Breast epithelium (tissue), 4 donors: ENCODE data around the gene ARHGEF4. TPM values are rescaled to one million over a fixed set of nuclear protein-coding genes. Genes with fewer than 3 reads are reported as not detected.

Experiments used
- DNase-seq, 2 donors: peaks; one replicate each; pipeline ENCODE4 v3.0.0-alpha.2; 2019; ENCODE audit warnings: low spot score in 2 of 2
- H3K27ac ChIP-seq, 2 donors: fragments of 200-600 bp; sonication (generic) in 1 of 2; one replicate each; pipeline ENCODE4 v1.5.1; 2016 to 2019; ENCODE audit warnings: mild to moderate bottlenecking in 1 of 2
- H3K27me3 ChIP-seq, 2 donors: fragments of 200-600 bp; sonication (generic) in 1 of 2; one replicate each; pipeline versions ENCODE4 v1.5.1 to v1.6.0; 2017 to 2019; ENCODE audit warnings: control low read depth in 1 of 2, mild to moderate bottlenecking in 1 of 2
- H3K36me3 ChIP-seq: fragments of 200-600 bp; one replicate; pipeline ENCODE4 v1.5.1; 2019
- H3K4me1 ChIP-seq, 2 donors: fragments of 200-600 bp; sonication (generic); one replicate each; pipeline ENCODE4 v1.5.1; 2016 to 2019; ENCODE audit warnings: control low read depth in 1 of 2
- H3K4me3 ChIP-seq, 3 donors: fragments of 200-600 bp; sonication (generic); 1 replicate in 2 of 3; 2 replicates in 1 of 3; pipeline ENCODE4 v1.5.1; 2016 to 2019; ENCODE audit warnings: mild to moderate bottlenecking in 3 of 3, moderate library complexity in 2 of 3
- H3K9me3 ChIP-seq, 2 donors: fragments of 200-600 bp; sonication (generic) in 1 of 2; one replicate each; pipeline ENCODE4 v1.5.1; 2016 to 2019; ENCODE audit warnings: control low read depth in 1 of 2
- POLR2A ChIP-seq: fragments of 450-650 bp; IDR thresholded peaks from one replicate; pipeline ENCODE4 v1.6.1; 2016; ENCODE audit warnings: antibody characterized with exemption, mild to moderate bottlenecking, moderate library complexity
- POLR2AphosphoS5 ChIP-seq, 3 donors: sonication (generic); formaldehyde crosslinking; IDR thresholded peaks; one replicate each; pipeline ENCODE4 v1.6.1; 2017; ENCODE audit warnings: antibody characterized with exemption in 3 of 3
- intact Hi-C: fragments of 100-400 bp; cut with DNase I; formaldehyde crosslinking; loops from one replicate; pipeline ENCODE4 v1.15.1; 2023; ENCODE audit warnings: low total_unique reads
- total RNA-seq, 3 donors: library from RNA; depleted of rRNA; stranded (reverse); fragments of >200 nt; gene quantifications; one replicate each; pipeline ENCODE4 v1.1.0, GENCODE V29; 2016
- TF ChIP-seq, protein P1 (sequence below), 3 donors: fragments of 450-650 bp; IDR thresholded peaks; one replicate each; pipeline ENCODE4 v1.5.1; 2016 to 2017; ENCODE audit warnings: antibody characterized with exemption in 3 of 3, mild to moderate bottlenecking in 3 of 3, moderate library complexity in 3 of 3

ARHGEF4 gene
- total RNA-seq, 3 donors from 2014 or later = 7.5 to 10.1 (median 8.0) TPM

GRCh38 chr2:130910931-130911330 is 74.2 kb downstream of the ARHGEF4 start:
- intact Hi-C loops = no loop called here
- H3K9me3 ChIP-seq = no peaks in the 10 kb centered on the region
- H3K27ac ChIP-seq = no peak overlapping the region
- H3K36me3 ChIP-seq = no peaks in the 10 kb centered on the region
- no peaks in the 10 kb centered on the region for H3K4me1 ChIP-seq
- H3K27me3 ChIP-seq = peaks cover 0 to 14% of the 10 kb centered on the region in 2 donors
- no peak overlapping the region for H3K4me3 ChIP-seq
- no peak for TF ChIP-seq POLR2A
- TF ChIP-seq, protein P1, sequence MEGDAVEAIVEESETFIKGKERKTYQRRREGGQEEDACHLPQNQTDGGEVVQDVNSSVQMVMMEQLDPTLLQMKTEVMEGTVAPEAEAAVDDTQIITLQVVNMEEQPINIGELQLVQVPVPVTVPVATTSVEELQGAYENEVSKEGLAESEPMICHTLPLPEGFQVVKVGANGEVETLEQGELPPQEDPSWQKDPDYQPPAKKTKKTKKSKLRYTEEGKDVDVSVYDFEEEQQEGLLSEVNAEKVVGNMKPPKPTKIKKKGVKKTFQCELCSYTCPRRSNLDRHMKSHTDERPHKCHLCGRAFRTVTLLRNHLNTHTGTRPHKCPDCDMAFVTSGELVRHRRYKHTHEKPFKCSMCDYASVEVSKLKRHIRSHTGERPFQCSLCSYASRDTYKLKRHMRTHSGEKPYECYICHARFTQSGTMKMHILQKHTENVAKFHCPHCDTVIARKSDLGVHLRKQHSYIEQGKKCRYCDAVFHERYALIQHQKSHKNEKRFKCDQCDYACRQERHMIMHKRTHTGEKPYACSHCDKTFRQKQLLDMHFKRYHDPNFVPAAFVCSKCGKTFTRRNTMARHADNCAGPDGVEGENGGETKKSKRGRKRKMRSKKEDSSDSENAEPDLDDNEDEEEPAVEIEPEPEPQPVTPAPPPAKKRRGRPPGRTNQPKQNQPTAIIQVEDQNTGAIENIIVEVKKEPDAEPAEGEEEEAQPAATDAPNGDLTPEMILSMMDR (IDR thresholded peaks at IDR 0.05) = no peak
- TF ChIP-seq POLR2AphosphoS5 (IDR thresholded peaks at IDR 0.05) = no peak
- no peak for DNase-seq

DNA sequence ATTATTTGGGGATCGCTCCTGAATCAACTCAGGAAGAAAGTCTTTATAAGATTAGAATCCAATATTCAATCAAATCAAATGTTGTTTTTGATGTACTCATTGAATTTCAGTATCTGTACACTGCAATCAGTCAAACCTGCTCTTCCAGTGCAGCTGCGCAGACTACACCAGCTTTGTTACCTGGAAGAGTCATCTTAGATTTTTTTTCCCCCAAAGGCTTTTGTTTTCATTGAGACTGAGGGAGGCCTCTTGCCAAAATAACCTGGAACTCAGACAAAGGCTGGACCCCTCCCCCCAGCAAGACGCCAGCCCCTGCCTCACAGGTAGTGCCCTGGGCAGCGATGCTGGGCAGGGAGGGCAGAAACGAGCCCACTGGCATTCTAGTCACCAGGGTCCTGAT is 74.8 kb downstream of the ARHGEF4 start:
- H3K36me3 ChIP-seq = no peaks in the 10 kb centered on the region
- peaks cover 0 to 19% of the 10 kb centered on the region in 2 donors for H3K27me3 ChIP-seq
- TF ChIP-seq POLR2AphosphoS5 (IDR thresholded peaks at IDR 0.05) (no peak), POLR2A (no peak)
- TF ChIP-seq, protein P1 (IDR thresholded peaks at IDR 0.05) = no peak
- DNase-seq = no peak
- no peaks in the 10 kb centered on the region for H3K9me3 ChIP-seq
- no peak overlapping the region for H3K27ac ChIP-seq
- H3K4me1 ChIP-seq = no peaks in the 10 kb centered on the region
- peak overlapping the region in 1 of 3 donors; percentile 16 for H3K4me3 ChIP-seq
- intact Hi-C loops = no loop called here

GRCh38 chr2:130911996-130912395 is 75.3 kb downstream of the ARHGEF4 start:
- Histone ChIP-seq H3K27me3 (peaks cover 0 to 19% of the 10 kb centered on the region in 2 donors), H3K27ac (no peak overlapping the region), H3K4me3 (peak overlapping the region in 1 of 3 donors; percentile 16), H3K9me3 (no peaks in the 10 kb centered on the region), H3K4me1 (no peaks in the 10 kb centered on the region), H3K36me3 (no peaks in the 10 kb centered on the region)
- DNase-seq = no peak
- TF ChIP-seq, protein P1 (IDR thresholded peaks at IDR 0.05) = no peak
- TF ChIP-seq POLR2AphosphoS5 (IDR thresholded peaks at IDR 0.05) = no peak
- intact Hi-C loops = no loop called here

- no peak overlapping the region for H3K27ac ChIP-seq
- no peaks in the 10 kb centered on the region for H3K9me3 ChIP-seq
- no peaks in the 10 kb centered on the region for H3K36me3 ChIP-seq
- intact Hi-C loops = no loop called here
- DNase-seq = no peak
- H3K27me3 ChIP-seq = peaks cover 0 to 19% of the 10 kb centered on the region in 2 donors
- no peak overlapping the region for H3K4me3 ChIP-seq
- TF ChIP-seq POLR2AphosphoS5 (IDR thresholded peaks at IDR 0.05) (no peak), POLR2A (no peak)
- TF ChIP-seq, protein P1 (IDR thresholded peaks at IDR 0.05) = no peak
- no peaks in the 10 kb centered on the region for H3K4me1 ChIP-seq
Measured at GRCh38 chr2:130912471-130912870, 75.8 kb downstream of the ARHGEF4 start.

GRCh38 chr2:130913891-130914290 is 77.2 kb downstream of the ARHGEF4 start:
- Histone ChIP-seq H3K27me3 (peaks cover 0 to 19% of the 10 kb centered on the region in 2 donors), H3K27ac (no peak overlapping the region), H3K9me3 (no peaks in the 10 kb centered on the region), H3K36me3 (no peaks in the 10 kb centered on the region), H3K4me3 (no peak overlapping the region), H3K4me1 (no peaks in the 10 kb centered on the region)
- intact Hi-C loops = no loop called here
- no peak for TF ChIP-seq POLR2AphosphoS5 (IDR thresholded peaks at IDR 0.05)
- TF ChIP-seq POLR2A = no peak
- TF ChIP-seq, protein P1 (IDR thresholded peaks at IDR 0.05) = no peak
- DNase-seq = no peak
